GM23338 (cell line): ENCODE measurements around the gene NTNG1. TPM values are rescaled to one million over a fixed set of nuclear protein-coding genes. Genes with fewer than 3 reads are reported as not detected.

ENCODE experiments used
- ATAC-seq: fragments of 200-7000 bp; cut with Tn5 transposase; 3 replicates; pipeline ENCODE4 v1.9.1; 2020
- DNase-seq: peaks from one replicate; pipeline ENCODE4 v3.0.0-alpha.2; 2015; ENCODE audit warnings: low spot score
- H2AFZ ChIP-seq: fragments of 200-600 bp; sonication (generic); 2 replicates; pipeline ENCODE4 v1.8.0; 2016; ENCODE audit warnings: antibody characterized with exemption, mild to moderate bottlenecking, moderate library complexity
- H3F3A ChIP-seq: fragments of 200-600 bp; sonication (generic); replicated peaks from 2 replicates; pipeline ENCODE4 v1.8.0; 2017; ENCODE audit warnings: antibody characterized with exemption, mixed run types, low read depth
- H3K27ac ChIP-seq: fragments of 200-600 bp; sonication (generic); 2 replicates; pipeline ENCODE4 v1.6.1; 2016; ENCODE audit warnings: low read depth
- H3K27me3 ChIP-seq: fragments of 200-600 bp; sonication (generic); 2 replicates; pipeline ENCODE4 v1.8.0; 2016; ENCODE audit warnings: mild to moderate bottlenecking, mixed run types, moderate library complexity; ENCODE audit not compliant: insufficient read depth
- H3K36me3 ChIP-seq: fragments of 200-600 bp; sonication (generic); 2 replicates; pipeline ENCODE4 v1.8.0; 2016; ENCODE audit warnings: mild to moderate bottlenecking; ENCODE audit not compliant: insufficient read depth
- H3K4me1 ChIP-seq: fragments of 200-600 bp; sonication (generic); 2 replicates; pipeline ENCODE4 v1.8.0; 2016; ENCODE audit warnings: mild to moderate bottlenecking, moderate library complexity; ENCODE audit not compliant: insufficient read depth
- H3K4me2 ChIP-seq: fragments of 200-600 bp; sonication (generic); 2 replicates; pipeline ENCODE4 v1.7.1; 2017; ENCODE audit warnings: mixed run types
- H3K4me3 ChIP-seq: fragments of 200-600 bp; sonication (generic); 2 replicates; pipeline ENCODE4 v1.6.1; 2016; ENCODE audit warnings: mixed run types
- H3K79me2 ChIP-seq: fragments of 200-600 bp; sonication (generic); replicated peaks from 2 replicates; pipeline ENCODE4 v1.8.0; 2017; ENCODE audit warnings: mild to moderate bottlenecking; ENCODE audit not compliant: insufficient read depth
- H3K9me2 ChIP-seq: fragments of 200-600 bp; sonication (generic); 2 replicates; pipeline ENCODE4 v1.8.0; 2017; ENCODE audit not compliant: insufficient read depth
- H4K20me1 ChIP-seq: fragments of 200-600 bp; sonication (generic); replicated peaks from 2 replicates; pipeline ENCODE4 v1.8.0; 2017; ENCODE audit warnings: mild to moderate bottlenecking; ENCODE audit not compliant: insufficient read depth
- H3K27ac Mint-ChIP-seq: 2 replicates; pipeline ENCODE4 v1.8.0; 2020; ENCODE audit warnings: inconsistent platforms, mild to moderate bottlenecking, moderate library complexity, mixed read lengths
- H3K27me3 Mint-ChIP-seq: 3 replicates; pipeline ENCODE4 v1.8.0; 2022; ENCODE audit warnings: low read depth, mild to moderate bottlenecking, moderate library complexity, mixed read lengths, inconsistent platforms; ENCODE audit not compliant: insufficient read depth, poor library complexity
- H3K36me3 Mint-ChIP-seq: 3 replicates; pipeline ENCODE4 v1.8.0; 2021; ENCODE audit warnings: low read depth, mild to moderate bottlenecking, inconsistent platforms, moderate library complexity, mixed read lengths
- H3K4me1 Mint-ChIP-seq: 3 replicates; pipeline ENCODE4 v1.8.0; 2020; ENCODE audit warnings: mild to moderate bottlenecking, inconsistent platforms, mixed read lengths
- H3K4me3 Mint-ChIP-seq: 3 replicates; pipeline ENCODE4 v1.8.0; 2021; ENCODE audit warnings: moderate library complexity, mild to moderate bottlenecking, inconsistent platforms, mixed read lengths
- H3K9me3 Mint-ChIP-seq: 3 replicates; pipeline ENCODE4 v1.8.0; 2020; ENCODE audit warnings: moderate library complexity, mild to moderate bottlenecking, inconsistent platforms, mixed read lengths
- EZH2 ChIP-seq: fragments of 200-600 bp; sonication (generic); IDR thresholded peaks from one replicate; pipeline ENCODE4 v1.8.0; 2017; ENCODE audit warnings: antibody characterized with exemption, mild to moderate bottlenecking, low read depth; ENCODE audit not compliant: unreplicated experiment
- STAT1 ChIP-seq: IDR thresholded peaks from one replicate; pipeline ENCODE4 v1.6.1; 2016; ENCODE audit warnings: antibody characterized with exemption; ENCODE audit not compliant: unreplicated experiment
- ZNF114 ChIP-seq: fragments of 250-450 bp; sonication (Bioruptor Pico); IDR thresholded peaks from 2 replicates; pipeline ENCODE4 v1.5.0; 2020; ENCODE audit warnings: mild to moderate bottlenecking, moderate library complexity
- ZNF331 ChIP-seq: fragments of 250-450 bp; sonication (Bioruptor Pico); IDR thresholded peaks from 2 replicates; pipeline ENCODE4 v1.5.0; 2020; ENCODE audit warnings: low read depth, mild to moderate bottlenecking, moderate library complexity
- polyA plus RNA-seq: library from polyadenylated mRNA; unstranded; fragments of >200 nt; fragmentation: Nextera tagmentation; extraction: Ambion mirVana; gene quantifications from 2 replicates; pipeline ENCODE4 v1.2.1, GENCODE V29; 2016
- total RNA-seq: library from RNA; depleted of rRNA; stranded (reverse); fragments of >200 nt; shearing (Covaris generic); gene quantifications from 2 replicates; pipeline ENCODE4 v1.2.3, GENCODE V29; 2014
- TF ChIP-seq, protein P1 (sequence below), 2 experiments: fragments of 200-600 bp in 1 of 2; sonication (generic) in 1 of 2; conservative IDR thresholded peaks; 2 replicates each; pipeline versions ENCODE4 v1.5.1 to v1.6.1; 2016 to 2017; ENCODE audit warnings: antibody characterized with exemption in 2 of 2, low read depth in 2 of 2, mild to moderate bottlenecking in 2 of 2, moderate library complexity in 1 of 2
- TF ChIP-seq, protein P2 (sequence below): IDR thresholded peaks from one replicate; pipeline ENCODE4 v1.6.1; 2018; ENCODE audit warnings: antibody characterized with exemption; ENCODE audit not compliant: unreplicated experiment
- TF ChIP-seq, protein P3 (sequence below): IDR thresholded peaks from 2 replicates; pipeline ENCODE4 v1.6.1; 2016; ENCODE audit warnings: antibody characterized with exemption

Gene NTNG1
- total and polyA plus RNA-seq, 2 experiments from 2014 or later = 7.2 to 10.3 TPM

DNA sequence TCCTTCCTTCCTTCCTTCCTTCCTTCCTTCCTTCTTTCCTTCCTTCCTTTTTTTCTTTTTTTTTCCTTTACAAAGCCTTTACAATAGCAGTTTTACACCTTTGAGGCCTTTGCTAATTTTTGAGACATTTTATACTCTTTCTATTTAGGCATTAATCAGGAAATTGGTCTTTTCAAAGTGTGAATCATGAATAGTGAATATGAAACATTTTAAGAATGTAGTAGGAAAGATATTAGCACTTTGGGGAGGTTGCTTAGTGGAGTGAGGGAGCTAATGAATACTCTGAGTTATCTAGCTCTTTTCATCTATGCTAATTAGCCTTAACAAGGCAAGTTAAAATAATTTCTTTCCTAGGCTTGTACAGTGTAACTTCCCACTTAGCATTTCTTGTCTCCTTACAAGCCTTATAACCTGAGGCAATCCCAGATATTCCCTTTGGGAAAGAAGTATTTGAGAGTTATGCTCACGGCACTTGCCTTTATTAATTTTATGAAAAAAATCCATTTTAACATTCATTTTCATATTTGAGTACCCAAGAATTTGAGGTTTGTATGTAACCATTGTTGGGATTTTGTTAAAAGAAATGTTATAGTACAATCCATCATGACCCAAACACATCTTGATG is 122.6 kb downstream of the NTNG1 start (continued):
- TF ChIP-seq, protein P1, sequence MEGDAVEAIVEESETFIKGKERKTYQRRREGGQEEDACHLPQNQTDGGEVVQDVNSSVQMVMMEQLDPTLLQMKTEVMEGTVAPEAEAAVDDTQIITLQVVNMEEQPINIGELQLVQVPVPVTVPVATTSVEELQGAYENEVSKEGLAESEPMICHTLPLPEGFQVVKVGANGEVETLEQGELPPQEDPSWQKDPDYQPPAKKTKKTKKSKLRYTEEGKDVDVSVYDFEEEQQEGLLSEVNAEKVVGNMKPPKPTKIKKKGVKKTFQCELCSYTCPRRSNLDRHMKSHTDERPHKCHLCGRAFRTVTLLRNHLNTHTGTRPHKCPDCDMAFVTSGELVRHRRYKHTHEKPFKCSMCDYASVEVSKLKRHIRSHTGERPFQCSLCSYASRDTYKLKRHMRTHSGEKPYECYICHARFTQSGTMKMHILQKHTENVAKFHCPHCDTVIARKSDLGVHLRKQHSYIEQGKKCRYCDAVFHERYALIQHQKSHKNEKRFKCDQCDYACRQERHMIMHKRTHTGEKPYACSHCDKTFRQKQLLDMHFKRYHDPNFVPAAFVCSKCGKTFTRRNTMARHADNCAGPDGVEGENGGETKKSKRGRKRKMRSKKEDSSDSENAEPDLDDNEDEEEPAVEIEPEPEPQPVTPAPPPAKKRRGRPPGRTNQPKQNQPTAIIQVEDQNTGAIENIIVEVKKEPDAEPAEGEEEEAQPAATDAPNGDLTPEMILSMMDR (conservative IDR thresholded peaks at IDR 0.05; ENCODE audit: low read depth in 2 of 2) = no peak
- TF ChIP-seq ZNF331 = no peak
- no peak for TF ChIP-seq EZH2
- TF ChIP-seq, protein P2, sequence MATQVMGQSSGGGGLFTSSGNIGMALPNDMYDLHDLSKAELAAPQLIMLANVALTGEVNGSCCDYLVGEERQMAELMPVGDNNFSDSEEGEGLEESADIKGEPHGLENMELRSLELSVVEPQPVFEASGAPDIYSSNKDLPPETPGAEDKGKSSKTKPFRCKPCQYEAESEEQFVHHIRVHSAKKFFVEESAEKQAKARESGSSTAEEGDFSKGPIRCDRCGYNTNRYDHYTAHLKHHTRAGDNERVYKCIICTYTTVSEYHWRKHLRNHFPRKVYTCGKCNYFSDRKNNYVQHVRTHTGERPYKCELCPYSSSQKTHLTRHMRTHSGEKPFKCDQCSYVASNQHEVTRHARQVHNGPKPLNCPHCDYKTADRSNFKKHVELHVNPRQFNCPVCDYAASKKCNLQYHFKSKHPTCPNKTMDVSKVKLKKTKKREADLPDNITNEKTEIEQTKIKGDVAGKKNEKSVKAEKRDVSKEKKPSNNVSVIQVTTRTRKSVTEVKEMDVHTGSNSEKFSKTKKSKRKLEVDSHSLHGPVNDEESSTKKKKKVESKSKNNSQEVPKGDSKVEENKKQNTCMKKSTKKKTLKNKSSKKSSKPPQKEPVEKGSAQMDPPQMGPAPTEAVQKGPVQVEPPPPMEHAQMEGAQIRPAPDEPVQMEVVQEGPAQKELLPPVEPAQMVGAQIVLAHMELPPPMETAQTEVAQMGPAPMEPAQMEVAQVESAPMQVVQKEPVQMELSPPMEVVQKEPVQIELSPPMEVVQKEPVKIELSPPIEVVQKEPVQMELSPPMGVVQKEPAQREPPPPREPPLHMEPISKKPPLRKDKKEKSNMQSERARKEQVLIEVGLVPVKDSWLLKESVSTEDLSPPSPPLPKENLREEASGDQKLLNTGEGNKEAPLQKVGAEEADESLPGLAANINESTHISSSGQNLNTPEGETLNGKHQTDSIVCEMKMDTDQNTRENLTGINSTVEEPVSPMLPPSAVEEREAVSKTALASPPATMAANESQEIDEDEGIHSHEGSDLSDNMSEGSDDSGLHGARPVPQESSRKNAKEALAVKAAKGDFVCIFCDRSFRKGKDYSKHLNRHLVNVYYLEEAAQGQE = no peak
- no peak for TF ChIP-seq ZNF114 (CRISPR knock-in tag)
- TF ChIP-seq, protein P3, sequence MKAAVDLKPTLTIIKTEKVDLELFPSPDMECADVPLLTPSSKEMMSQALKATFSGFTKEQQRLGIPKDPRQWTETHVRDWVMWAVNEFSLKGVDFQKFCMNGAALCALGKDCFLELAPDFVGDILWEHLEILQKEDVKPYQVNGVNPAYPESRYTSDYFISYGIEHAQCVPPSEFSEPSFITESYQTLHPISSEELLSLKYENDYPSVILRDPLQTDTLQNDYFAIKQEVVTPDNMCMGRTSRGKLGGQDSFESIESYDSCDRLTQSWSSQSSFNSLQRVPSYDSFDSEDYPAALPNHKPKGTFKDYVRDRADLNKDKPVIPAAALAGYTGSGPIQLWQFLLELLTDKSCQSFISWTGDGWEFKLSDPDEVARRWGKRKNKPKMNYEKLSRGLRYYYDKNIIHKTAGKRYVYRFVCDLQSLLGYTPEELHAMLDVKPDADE = no peak
- no peak for TF ChIP-seq STAT1

DNA sequence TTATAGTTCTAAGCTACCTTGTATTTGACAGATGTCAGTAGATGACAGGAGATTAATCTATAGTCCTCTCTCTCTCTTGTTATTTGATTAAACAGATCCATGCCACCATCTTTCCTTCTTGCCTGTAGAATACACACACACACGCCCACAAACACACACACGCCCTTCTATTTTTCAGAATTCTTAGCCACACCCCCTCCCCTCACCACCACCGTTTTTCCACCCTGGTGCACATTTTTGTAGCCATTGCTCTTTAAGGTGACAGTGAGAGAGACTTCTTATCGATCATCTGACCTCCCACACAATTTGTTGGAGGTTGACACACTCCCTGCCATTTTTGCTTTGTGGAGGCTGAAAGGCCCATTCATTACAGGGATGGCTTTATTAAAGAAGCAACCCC is 123.2 kb downstream of the NTNG1 start:
- no peak overlapping the region for H3K4me3 ChIP-seq
- H3K79me2 ChIP-seq = no peaks in the 10 kb centered on the region
- peaks cover 2% of the 10 kb centered on the region for H3K27me3 Mint-ChIP-seq
- H3K36me3 ChIP-seq = no peaks in the 10 kb centered on the region
- no peak overlapping the region for H3K4me3 Mint-ChIP-seq
- H3K27me3 ChIP-seq = no peaks in the 10 kb centered on the region
- H3K9me3 Mint-ChIP-seq = no peaks in the 10 kb centered on the region
- H3F3A ChIP-seq = no peaks in the 10 kb centered on the region
- no peaks in the 10 kb centered on the region for H4K20me1 ChIP-seq
- H3K27ac ChIP-seq = no peak overlapping the region
- H3K4me1 ChIP-seq = peaks cover 13% of the 10 kb centered on the region; the same call in 1 of the 2 replicates
- ATAC-seq (no peak), DNase-seq (no peak)
- TF ChIP-seq ZNF114 (CRISPR knock-in tag) = no peak
- TF ChIP-seq STAT1 = no peak
- H3K4me1 Mint-ChIP-seq = peaks cover 6% of the 10 kb centered on the region; the same call in 2 of the 3 replicates
- no peak overlapping the region for H3K27ac Mint-ChIP-seq
- H3K4me2 ChIP-seq = no peak overlapping the region
- H2AFZ ChIP-seq = no peak overlapping the region
- H3K9me2 ChIP-seq = peaks cover 9% of the 10 kb centered on the region
- H3K36me3 Mint-ChIP-seq = no peaks in the 10 kb centered on the region
